Hepatocyte (in vitro differentiated cells): Measurements from ENCODE around the gene GPATCH4. TPM values are rescaled to one million over a fixed set of nuclear protein-coding genes. Genes with fewer than 3 reads are reported as not detected.

ENCODE experiments used
- DNase-seq: peaks from one replicate; pipeline ENCODE4 v3.0.0-alpha.2; 2016; ENCODE audit warnings: low spot score
- H2AFZ ChIP-seq: fragments of 200-600 bp; sonication (generic); 2 replicates; pipeline ENCODE4 v1.6.0; 2016; ENCODE audit warnings: antibody characterized with exemption, mild to moderate bottlenecking
- H3K27ac ChIP-seq: fragments of 200-600 bp; sonication (generic); 2 replicates; pipeline ENCODE4 v1.5.1; 2016; ENCODE audit warnings: mild to moderate bottlenecking
- H3K27me3 ChIP-seq: fragments of 200-600 bp; sonication (generic); 2 replicates; pipeline ENCODE4 v1.6.1; 2016
- H3K36me3 ChIP-seq: fragments of 200-600 bp; sonication (generic); replicated peaks from 2 replicates; pipeline ENCODE4 v1.5.1; 2016; ENCODE audit warnings: low read depth; ENCODE audit not compliant: insufficient read depth
- H3K4me1 ChIP-seq: fragments of 200-600 bp; sonication (generic); 2 replicates; pipeline ENCODE4 v1.5.1; 2016; ENCODE audit warnings: mild to moderate bottlenecking, moderate library complexity; ENCODE audit not compliant: insufficient read depth
- H3K4me2 ChIP-seq: fragments of 200-600 bp; sonication (generic); 2 replicates; pipeline ENCODE4 v1.6.0; 2016
- H3K4me3 ChIP-seq: fragments of 200-600 bp; sonication (generic); 2 replicates; pipeline ENCODE4 v1.5.1; 2016; ENCODE audit warnings: mild to moderate bottlenecking
- H3K79me2 ChIP-seq: fragments of 200-600 bp; sonication (generic); 2 replicates; pipeline ENCODE4 v1.6.0; 2017; ENCODE audit warnings: mild to moderate bottlenecking
- H3K9me2 ChIP-seq: fragments of 200-600 bp; sonication (generic); replicated peaks from 2 replicates; pipeline ENCODE4 v1.6.0; 2017; ENCODE audit warnings: mild to moderate bottlenecking; ENCODE audit not compliant: insufficient read depth
- H3K9me3 ChIP-seq: fragments of 200-600 bp; sonication (generic); 2 replicates; pipeline ENCODE4 v1.5.1; 2016; ENCODE audit warnings: low read depth, mild to moderate bottlenecking
- H4K20me1 ChIP-seq: fragments of 200-600 bp; sonication (generic); 2 replicates; pipeline ENCODE4 v1.6.0; 2016; ENCODE audit warnings: mild to moderate bottlenecking; ENCODE audit not compliant: insufficient read depth, poor library complexity, severe bottlenecking
- CTCF ChIP-seq: fragments of 200-600 bp; sonication (generic); IDR thresholded peaks from 2 replicates; pipeline ENCODE4 v1.5.1; 2016; ENCODE audit warnings: antibody characterized with exemption, mild to moderate bottlenecking; ENCODE audit not compliant: poor library complexity
- EZH2 ChIP-seq: fragments of 200-600 bp; sonication (generic); IDR thresholded peaks from 2 replicates; pipeline ENCODE4 v1.6.1; 2016; ENCODE audit warnings: antibody characterized with exemption, mild to moderate bottlenecking, borderline replicate concordance
- EZH2phosphoT487 ChIP-seq: fragments of 200-600 bp; sonication (generic); IDR thresholded peaks from one replicate; pipeline ENCODE4 v1.6.1; 2018; ENCODE audit warnings: antibody characterized with exemption, mild to moderate bottlenecking, low read depth, moderate library complexity; ENCODE audit not compliant: unreplicated experiment, severe bottlenecking
- WGBS: methylation state at CpG from one replicate; pipeline ENCODE4 v1.1.6; 2016; ENCODE audit warnings: low lambda C conversion rate; ENCODE audit errors: missing lambda C conversion rate; 5-methylcytosine and 5-hydroxymethylcytosine counted together
- polyA plus RNA-seq: library from polyadenylated mRNA; unstranded; fragments of >200 nt; fragmentation: Nextera tagmentation; extraction: Ambion mirVana; gene quantifications from 2 replicates; pipeline ENCODE4 v1.2.1, GENCODE V29; 2016
- total RNA-seq: library from RNA; depleted of rRNA; stranded (reverse); fragments of >200 nt; gene quantifications from 2 replicates; pipeline ENCODE4 v1.2.3, GENCODE V29; 2014

The GPATCH4 gene
- total and polyA plus RNA-seq, 2 experiments from 2014 or later, result 5.6 to 28.3 TPM

DNA sequence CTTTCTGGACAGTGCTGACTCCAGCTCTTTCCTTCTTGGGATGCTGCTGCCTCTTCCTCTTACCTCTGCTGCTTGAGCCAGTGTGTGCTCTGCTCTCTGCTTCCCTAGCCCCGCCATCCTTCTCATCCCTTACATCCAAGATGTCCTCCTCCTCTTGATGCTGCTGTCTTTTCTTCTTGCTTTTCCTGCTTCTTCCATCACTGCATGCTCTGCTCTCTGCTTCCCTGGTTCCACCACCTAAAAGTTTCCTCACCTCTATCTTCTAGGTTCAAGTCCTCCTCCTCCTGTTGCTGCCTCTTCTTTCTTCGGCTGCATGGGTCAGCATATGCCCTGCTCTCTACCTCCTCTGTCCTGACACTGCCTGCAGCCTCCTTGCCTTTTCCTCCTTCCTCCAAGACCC, 6.3 kb downstream of the GPATCH4 start:
- Histone ChIP-seq H3K27ac (no peak overlapping the region), H3K9me3 (no peaks in the 10 kb centered on the region), H2AFZ (no peak overlapping the region), H3K4me1 (peaks cover 3% of the 10 kb centered on the region), H3K36me3 (no peaks in the 10 kb centered on the region), H3K9me2 (no peaks in the 10 kb centered on the region), H4K20me1 (no peaks in the 10 kb centered on the region), H3K27me3 (no peaks in the 10 kb centered on the region), H3K4me3 (no peak overlapping the region), H3K79me2 (peaks cover 22% of the 10 kb centered on the region), H3K4me2 (no peak overlapping the region)
- 100% methylated on average over 2 of the region's 2 CpGs for WGBS
- no peak for TF ChIP-seq EZH2phosphoT487
- TF ChIP-seq EZH2, result no peak
- no peak for TF ChIP-seq CTCF
- DNase-seq, result no peak

- H3K4me1 ChIP-seq, result peaks cover 3% of the 10 kb centered on the region
- H2AFZ ChIP-seq, result no peak overlapping the region
- no peak overlapping the region for H3K4me2 ChIP-seq
- H4K20me1 ChIP-seq, result no peaks in the 10 kb centered on the region
- H3K36me3 ChIP-seq, result no peaks in the 10 kb centered on the region
- H3K9me3 ChIP-seq, result no peaks in the 10 kb centered on the region
- no peak overlapping the region for H3K4me3 ChIP-seq
- TF ChIP-seq EZH2phosphoT487 (no peak), CTCF (no peak), EZH2 (no peak)
- H3K27ac ChIP-seq, result no peak overlapping the region
- no peaks in the 10 kb centered on the region for H3K9me2 ChIP-seq
- no peaks in the 10 kb centered on the region for H3K27me3 ChIP-seq
- DNase-seq, result no peak
- H3K79me2 ChIP-seq, result peaks cover 15% of the 10 kb centered on the region
- 85% methylated on average over 3 of the region's 3 CpGs for WGBS
Measured at GRCh38 chr1:156594190-156594589, 7.1 kb downstream of the GPATCH4 start.

DNA sequence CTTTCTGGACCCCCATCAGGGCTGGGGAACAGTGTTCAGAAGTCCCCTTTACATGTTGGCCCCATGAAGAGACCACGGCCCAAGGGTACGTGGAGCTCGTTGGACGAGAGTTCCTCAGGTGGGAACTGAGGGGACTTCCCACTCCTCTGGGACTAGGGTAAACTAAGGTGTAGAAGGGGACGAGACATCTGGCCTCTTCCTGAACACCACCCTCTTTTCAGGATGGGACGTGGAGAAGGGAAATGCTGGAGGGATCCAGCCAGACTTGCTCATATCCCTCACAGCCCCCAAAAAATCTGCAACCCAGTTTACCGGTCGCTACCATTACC, 7.7 kb downstream of the GPATCH4 start:
- no peaks in the 10 kb centered on the region for H3K9me3 ChIP-seq
- H3K36me3 ChIP-seq, result no peaks in the 10 kb centered on the region
- 96% methylated on average over 8 of the region's 8 CpGs for WGBS
- no peak overlapping the region for H3K4me2 ChIP-seq
- H3K79me2 ChIP-seq, result peaks cover 12% of the 10 kb centered on the region
- DNase-seq, result no peak
- H3K27me3 ChIP-seq, result no peaks in the 10 kb centered on the region
- H3K27ac ChIP-seq, result no peak overlapping the region
- no peaks in the 10 kb centered on the region for H3K9me2 ChIP-seq
- H2AFZ ChIP-seq, result no peak overlapping the region
- H3K4me1 ChIP-seq, result peaks cover 3% of the 10 kb centered on the region
- H3K4me3 ChIP-seq, result no peak overlapping the region
- TF ChIP-seq EZH2phosphoT487, result no peak
- no peak for TF ChIP-seq EZH2
- TF ChIP-seq CTCF, result no peak
- H4K20me1 ChIP-seq, result no peaks in the 10 kb centered on the region
